GM18873 (cell line): ENCODE measurements around the gene C14orf93.
"Not testable (repeated sequence)": the region's sequence is repeated elsewhere in the genome, so short reads cannot be mapped to it uniquely, and the experiment has no call there.

Source experiments
- ATAC-seq: cut with Tn5 transposase; IDR thresholded peaks from one replicate; pipeline ENCODE4 v1.9.1; 2021; ENCODE audit warnings: mild to moderate bottlenecking, moderate library complexity, moderate number of reproducible peaks; ENCODE audit not compliant: unreplicated experiment, low FRiP score

Gene C14orf93

DNA sequence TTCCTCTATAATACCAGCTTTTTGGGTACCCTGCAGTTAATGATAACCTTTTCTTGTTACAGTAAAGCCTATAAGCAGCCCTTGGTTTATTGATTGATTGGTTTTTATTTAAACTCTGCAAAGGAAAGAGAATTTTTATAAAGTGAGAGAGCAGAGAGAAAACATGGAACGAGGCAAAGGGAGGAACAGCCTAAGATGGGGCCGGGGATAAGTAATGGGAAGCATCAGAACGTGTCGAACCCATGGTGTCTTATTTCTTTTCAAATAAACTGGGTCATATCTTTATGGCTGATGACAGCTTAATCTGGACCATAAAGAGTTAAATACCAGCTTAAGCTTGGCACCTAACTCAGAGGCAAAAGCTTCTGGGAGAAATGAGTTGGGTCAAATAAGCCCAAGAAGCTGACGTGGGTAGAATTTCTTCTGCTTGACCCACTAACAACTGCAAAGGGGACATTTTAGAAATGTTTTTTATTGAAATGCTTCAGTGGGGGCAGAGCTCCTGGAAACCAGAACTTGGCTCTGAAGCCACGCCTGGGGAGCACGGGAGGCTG is 12.0 kb upstream of the C14orf93 start:
- ATAC-seq: no peak

DNA sequence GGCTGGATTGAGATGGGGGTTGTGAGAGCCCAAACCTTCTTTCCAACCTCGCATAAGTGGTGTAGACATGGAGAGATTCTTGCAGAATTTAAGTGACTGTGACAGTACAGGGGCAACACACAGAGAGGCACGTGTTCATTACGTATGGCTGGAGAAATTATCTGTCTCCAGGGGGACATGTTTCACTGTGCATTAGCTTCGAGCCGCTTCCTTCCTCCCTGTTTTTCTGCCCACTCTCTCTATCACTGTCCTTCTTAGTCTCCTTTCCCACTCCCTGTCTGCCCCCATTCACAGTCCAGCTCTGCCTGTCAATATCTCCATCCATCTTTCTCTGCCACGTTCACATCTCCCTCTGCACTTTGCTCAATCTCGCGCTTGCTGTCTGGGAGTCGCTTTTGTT is 11.5 kb upstream of the C14orf93 start:
- ATAC-seq: no peak

DNA sequence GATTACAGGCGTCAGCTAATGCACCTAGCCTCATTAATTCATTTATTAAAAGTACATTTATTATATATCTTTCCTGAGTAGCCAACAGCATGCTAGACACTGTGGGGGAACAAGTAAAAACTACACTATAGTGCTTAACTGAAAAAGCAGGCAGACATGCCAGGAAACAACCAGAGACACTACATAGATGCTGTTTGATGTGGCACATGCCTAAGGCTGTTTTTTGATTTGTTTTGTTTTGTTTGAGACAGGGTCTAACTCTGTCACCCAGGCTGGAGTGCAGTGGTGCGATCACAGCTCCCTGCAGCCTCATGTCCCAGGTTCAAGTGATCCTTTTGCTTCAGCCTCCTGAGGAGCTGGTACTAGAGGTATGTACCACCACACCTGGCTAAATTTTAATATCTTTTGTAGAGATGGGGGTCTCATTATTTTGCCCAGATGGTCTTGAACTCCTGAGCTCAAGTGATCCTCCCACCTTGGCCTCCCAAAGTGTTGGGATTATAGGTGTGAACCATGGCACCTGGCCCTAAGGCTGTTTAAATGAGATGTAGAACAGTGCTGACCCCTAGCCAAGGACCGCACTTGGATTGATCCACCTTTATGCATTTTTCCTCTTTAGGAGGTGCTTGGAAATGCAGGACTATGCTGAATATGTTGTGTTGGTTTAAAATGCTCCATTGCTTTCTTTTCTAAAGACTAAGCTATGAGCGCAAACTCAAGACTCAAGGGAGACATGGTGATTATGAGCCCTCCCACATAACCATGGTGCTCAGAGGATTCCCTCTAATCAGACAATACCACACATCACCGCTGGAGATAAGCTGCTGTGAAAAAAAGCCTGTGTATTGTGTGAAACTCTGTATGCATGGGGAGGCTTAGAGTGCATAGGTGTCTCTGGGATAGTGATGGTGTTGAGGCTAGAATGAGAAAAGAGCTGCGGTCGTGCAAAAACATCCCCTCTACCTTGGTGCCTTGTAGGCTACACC is 10.5 kb upstream of the C14orf93 start:
- no peak for ATAC-seq

DNA sequence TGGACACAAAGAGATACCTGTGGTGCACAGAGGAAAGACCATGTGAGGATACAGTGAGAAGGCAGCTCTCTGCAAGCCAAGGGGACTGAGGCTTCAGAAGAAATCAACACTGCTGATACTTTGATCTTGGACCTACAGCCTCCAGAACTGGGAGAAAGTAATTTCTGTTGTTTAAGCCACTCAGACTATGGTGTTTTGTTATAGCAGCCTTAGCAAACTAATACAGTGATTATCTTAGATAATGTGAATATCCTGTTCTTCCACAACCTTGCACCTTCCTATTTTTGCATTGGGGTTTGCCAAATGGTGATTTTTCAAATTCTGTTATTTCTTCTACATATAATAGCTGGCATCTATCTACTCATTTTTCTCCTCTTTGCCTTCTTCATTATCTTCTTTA is 8.2 kb upstream of the C14orf93 start:
- no peak for ATAC-seq

DNA sequence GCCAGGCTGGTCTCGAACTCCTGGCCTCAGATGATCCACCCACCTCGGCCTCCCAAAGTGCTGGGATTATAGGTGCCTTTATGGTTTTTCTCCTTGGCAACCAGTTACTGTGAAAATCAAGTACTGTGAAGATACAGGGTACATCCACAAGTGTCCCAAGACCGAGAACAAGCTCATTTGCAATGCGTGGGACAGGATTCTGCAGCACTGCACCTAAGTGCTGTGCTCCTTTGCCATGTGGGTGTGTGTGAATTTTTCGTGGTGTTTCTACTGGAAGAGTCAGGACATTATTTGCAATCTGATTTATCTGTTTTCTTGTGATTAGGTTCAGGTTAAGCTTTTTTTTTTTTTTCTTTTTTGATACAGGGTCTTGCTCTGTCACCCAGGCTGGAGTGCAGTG is 7.1 kb upstream of the C14orf93 start:
- no peak for ATAC-seq

DNA sequence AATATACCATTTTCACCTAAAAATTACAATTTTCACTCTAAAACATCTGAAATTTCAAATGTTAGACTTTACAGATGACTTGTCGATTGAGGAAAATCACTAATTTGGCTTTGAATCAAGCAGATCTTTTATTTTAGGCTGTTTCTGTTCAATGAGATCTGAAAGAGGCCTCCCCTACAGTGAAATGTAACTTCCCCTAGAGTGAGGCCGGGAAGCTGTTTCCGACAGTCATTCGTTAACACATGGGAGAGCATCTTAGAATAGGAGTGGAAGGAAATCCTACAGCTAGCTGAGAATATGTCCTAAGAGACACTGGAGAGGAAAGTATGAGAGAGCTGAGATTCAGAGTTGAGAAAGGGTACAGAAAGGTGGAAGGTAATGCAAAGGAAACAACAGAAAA is 5.7 kb upstream of the C14orf93 start:
- no peak for ATAC-seq

DNA sequence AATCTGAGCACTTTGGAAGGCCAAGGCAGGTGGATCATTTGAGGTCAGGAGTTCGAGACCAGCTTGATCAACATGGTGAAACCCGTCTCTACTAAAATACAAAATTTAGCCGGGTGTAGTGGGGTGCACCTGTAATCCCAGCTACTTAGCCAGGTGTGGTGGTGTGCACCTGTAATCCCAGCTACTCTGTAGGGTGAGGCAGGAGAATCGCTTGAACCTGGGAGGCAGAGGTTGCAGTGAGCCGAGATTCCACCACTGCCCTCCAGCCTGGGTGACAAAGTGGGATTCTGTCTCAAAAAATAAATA is 3.8 kb upstream of the C14orf93 start:
- not testable (repeated sequence) for ATAC-seq

DNA sequence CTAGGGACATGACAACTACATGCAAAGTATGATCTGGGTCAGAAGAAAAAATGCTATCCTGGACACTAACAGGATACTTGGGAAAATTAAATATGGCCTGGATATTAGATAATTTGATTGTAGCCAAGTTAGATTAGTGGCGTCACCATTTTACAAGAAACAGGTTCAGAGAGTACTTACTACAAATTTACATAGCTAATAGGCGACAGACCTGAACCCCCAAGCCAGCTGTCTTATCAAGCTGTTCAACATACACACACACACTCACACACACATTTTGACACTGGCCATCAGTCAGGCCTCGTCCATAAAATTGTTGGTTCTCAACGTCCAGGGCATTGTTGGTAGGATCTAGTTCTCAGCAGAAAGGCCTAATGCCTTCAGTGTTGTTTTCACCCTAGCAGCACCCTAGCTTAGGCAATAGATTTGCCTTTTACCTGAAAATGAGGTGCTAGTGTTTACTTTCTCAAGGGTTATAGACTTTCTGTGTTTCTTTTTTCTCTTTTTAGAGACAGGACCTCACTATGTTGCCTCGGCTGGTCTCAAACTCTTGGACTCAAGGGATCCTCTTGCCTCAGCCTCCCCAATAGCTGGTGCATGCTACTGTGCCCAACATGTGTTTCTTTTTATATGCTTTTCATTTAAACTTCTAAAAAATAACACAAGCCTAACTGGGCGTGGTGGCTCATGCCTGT is 3.3 kb upstream of the C14orf93 start:
- no peak for ATAC-seq

DNA sequence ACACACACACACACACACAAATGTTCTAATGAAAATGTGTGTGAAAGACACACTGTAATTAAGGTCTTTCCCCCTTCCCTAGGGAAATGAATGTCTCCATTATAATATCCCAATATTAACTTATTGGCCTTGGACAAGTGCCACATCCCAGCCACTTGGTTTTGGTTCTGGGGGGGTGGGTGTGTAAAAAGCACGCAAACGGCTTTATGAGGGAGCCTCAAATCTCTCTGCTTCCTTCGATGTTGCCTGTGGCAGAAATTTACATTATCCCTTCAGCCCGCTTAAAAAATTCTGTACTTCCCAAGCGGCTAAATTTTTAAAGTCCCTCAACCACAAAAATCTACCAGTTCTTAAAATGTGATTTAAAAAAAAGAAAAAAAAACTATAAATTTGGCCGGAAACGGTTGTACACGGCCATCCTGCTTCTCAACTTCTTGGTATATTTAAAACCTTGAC is 432 bp downstream of the C14orf93 start:
- ATAC-seq: no peak

DNA sequence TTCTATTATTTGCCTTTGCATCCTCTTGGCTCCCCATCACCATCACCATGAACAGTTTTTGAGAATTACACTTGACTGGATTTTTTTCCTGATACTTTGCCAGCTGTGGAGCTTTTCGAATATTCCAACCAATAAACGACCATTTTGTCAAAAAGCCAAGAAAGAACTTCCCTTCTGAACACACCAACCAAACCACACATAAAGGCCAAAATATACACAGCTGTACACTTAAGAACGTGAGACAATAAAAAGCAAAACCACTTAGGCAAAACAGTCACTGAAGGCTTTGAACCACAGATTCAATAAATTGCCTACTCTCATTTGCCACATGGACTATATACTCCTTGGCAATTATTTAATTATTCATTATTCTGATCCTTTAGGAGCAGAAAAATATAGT is 1.1 kb downstream of the C14orf93 start:
- ATAC-seq: no peak

DNA sequence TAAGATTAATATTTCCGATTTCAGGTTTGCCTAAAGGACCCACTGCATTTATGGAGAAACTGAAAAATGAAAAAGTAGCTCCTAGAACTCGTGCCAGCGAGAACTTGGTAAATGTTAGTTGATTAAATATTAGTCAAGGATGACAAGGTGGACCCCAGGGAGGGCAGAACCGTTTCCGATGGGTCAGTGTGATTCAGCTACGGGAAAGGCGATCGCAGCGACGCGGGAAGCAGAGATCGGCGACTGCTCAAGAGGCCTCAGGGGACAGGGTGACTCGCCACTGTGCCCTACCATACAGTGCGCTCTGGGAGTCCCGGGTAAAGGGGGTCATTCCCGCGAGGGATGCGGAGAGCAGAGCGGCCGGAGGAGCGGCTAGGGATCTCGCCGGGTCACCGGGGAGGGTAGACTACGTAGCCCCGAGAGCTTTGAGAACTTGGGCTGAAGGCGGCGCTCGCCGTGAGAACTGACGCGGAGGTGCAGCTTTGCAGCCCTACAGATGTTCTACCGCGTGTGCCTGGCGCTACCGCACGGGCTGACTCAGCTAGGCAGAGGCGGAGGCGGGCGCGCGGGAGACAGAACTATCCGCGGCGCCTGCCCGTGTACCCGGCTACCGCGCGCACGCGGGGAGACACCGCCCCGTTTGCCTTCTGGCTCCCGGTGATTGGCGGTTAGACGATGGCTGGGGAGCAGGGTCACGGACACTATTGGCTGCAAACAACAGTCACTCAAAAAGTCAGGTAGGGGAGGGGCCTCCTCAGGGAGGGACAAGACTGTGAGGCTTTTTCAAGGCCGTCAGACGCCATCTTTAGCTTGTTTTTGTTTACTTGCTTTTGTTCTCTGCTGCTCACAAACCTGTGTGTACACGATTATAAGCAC is 3.2 kb downstream of the C14orf93 start:
- peak; percentile 93 for ATAC-seq

DNA sequence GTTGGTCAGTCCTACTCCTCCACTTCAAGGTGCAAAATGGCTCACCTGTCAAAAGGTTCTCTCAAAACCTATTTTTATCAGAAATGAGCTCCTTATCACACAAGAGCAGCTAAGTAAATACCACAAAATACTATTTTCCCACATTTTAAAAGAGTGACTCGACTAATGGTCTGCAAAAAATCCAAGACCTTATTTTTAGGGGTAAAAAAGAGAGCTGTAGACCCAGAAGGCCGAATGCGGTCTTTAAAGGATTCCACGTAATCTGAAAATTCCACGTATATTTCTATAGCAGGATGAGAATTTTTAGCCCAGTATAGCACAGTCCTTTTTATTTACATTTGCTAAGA is 3.8 kb downstream of the C14orf93 start:
- no peak for ATAC-seq

DNA sequence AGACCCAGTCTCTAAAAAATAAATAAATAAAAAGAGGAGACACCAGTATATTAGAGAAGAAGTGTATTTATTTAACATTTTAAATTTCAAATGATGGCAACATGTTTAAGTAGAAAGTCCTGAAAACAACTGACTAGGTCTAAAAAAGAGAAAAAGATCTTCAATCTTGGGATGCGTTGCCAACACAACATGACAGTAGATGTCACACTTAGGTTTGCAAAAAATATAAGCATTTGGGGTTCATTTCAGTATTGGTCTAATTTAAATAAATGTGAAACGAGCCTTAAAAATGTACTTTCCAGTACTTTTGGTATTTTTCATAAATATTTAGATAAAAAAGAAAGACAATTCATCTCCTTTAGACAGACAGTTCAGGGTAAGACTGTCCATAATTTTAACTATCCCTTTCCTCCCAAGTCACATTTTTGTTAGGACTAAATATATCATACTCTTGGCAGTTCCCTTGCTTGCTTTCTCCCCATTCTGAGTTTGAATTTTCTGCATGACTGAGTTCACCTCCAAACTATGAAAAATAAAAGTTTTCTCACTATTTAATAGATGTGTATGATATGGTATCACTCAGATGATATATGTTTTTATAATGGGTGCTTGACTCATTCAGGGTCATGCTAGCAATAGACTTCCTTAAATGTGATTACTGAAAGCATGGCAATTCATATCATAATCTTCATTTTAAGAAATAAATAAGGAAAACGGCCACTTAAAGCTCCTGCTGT is 4.3 kb downstream of the C14orf93 start:
- no peak for ATAC-seq

DNA sequence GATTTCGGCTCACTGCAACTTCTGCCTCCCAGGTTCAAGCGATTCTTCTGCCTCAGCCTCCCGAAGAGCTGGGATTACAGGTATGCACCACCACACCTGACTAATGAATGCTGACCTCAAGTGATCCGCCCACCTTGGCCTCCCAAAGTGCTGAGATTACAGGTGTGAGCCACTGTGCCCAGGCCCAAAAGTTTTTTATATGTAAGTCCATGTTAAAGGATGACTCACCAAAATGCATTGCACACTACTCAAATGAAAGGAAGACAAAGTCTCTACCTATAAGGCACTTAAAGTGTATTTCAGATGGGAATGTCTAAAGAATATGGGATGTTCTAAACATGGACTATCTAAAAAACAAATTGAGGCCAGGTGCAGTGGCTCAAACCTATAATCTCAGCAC is 5.7 kb downstream of the C14orf93 start:
- ATAC-seq: not testable (repeated sequence)

DNA sequence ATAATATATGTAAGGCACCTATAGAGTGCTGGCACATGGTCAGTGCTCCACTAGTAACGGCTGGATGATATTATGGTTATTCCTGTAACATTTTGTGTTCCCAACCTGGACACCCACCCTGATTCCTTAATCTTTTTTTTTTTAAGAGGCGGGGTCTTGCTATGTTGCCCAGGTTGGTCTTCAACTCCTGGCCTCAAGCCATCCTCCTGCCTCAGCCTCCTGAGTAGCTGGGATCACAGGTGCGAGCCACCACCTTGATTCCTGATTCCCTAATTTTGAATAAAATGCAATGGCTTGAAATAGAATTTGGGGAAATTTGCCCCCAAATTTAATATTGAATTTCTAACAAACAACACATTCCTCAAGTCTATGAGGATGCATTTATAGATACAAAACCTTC is 7.4 kb downstream of the C14orf93 start:
- ATAC-seq: no peak

DNA sequence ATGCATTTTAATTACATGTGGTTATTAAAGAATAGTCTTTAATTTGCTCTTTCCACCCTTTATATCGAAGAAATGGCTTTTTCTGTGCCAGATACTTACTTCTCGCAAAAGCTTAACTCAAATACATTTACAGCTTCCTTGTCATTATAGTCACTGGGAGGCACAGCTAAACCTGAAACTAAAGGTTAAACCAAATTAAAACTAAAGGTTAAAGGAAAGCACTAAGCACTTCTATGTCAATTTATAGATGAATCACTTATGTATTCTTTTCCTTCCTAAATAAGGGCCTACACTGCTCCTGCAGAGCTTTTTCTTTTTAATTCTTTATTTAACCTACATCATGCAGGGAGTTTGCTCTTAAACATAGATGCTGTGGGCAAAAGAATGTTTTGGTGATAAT is 9.1 kb downstream of the C14orf93 start:
- ATAC-seq: no peak

DNA sequence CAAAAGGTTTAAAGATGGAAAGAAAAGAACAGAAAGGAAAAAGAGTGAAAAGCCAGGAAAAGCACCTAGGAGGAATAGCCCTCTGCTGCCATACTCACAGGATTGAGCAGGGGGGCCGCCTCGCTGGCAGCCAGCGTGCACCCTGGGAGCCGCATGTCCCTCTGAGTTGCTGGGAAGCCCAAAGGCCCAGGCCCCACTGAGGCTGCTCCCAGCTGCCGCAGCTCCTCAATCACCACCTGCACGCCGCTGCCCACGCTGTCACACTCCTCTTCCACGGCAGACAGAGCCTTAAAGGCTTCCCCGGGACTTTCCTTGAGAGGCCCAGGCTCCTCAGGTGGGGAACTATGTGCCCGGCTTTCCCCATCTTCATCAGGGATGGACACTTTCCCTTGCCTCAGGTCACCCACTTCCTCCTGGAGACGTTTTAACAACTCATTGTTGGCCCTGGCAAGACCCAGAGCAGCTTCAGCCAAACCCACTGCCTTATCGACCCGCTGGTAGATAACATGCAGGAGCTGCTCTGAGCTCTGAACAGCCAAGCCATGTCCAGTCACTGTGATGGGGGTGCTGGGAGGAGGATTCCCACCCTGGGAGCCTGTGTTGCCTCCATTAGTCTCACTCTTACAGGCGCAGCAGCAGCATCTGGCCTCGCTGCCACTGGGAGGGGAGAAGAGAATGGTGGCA is 11.5 kb downstream of the C14orf93 start:
- ATAC-seq: no peak

DNA sequence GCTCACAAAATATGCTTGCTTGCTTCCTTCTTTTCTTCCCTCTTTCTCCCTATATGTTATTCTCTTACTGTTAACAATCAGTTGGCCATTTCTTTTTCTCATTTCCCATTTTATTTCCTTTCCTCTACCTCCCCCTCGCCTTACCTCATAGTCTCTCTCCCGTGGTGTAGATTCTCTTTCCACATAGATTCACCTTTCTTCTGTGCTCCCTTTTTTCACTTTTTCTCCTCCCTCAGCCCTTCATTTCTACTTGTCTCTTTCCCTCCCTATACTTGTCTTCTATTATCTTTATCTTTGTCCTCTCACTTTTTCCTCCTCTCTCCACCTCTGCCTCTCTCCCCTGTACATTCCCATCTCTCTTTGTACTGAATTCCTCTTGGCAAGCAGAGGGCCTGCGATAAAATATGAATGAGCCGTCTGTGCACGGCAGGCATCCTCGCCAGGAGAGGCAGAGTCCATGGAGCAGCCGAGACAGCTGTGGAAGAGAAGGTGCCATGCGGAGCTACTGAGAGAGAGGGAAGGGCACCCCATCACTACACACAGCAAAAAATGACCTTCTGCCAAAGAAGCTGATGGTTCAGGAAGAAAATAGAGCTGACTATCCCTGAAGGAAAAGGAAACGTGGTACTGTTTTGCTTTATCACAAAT is 12.1 kb downstream of the C14orf93 start:
- no peak for ATAC-seq
